Breast epithelium (tissue), 4 donors: Measurements from ENCODE around the gene CCDC81. TPM values are rescaled to one million over a fixed set of nuclear protein-coding genes. Genes with fewer than 3 reads are reported as not detected.
"Not testable (repeated sequence)": the region's sequence is repeated elsewhere in the genome, so short reads cannot be mapped to it uniquely, and the experiment has no call there.

Experiments used
- DNase-seq, 2 donors: peaks; one replicate each; pipeline ENCODE4 v3.0.0-alpha.2; 2019; ENCODE audit warnings: low spot score in 2 of 2
- H3K27ac ChIP-seq, 2 donors: fragments of 200-600 bp; sonication (generic) in 1 of 2; one replicate each; pipeline ENCODE4 v1.5.1; 2016 to 2019; ENCODE audit warnings: mild to moderate bottlenecking in 1 of 2
- H3K27me3 ChIP-seq, 2 donors: fragments of 200-600 bp; sonication (generic) in 1 of 2; one replicate each; pipeline versions ENCODE4 v1.5.1 to v1.6.0; 2017 to 2019; ENCODE audit warnings: control low read depth in 1 of 2, mild to moderate bottlenecking in 1 of 2
- H3K36me3 ChIP-seq: fragments of 200-600 bp; one replicate; pipeline ENCODE4 v1.5.1; 2019
- H3K4me1 ChIP-seq, 2 donors: fragments of 200-600 bp; sonication (generic); one replicate each; pipeline ENCODE4 v1.5.1; 2016 to 2019; ENCODE audit warnings: control low read depth in 1 of 2
- H3K4me3 ChIP-seq, 3 donors: fragments of 200-600 bp; sonication (generic); 1 replicate in 2 of 3; 2 replicates in 1 of 3; pipeline ENCODE4 v1.5.1; 2016 to 2019; ENCODE audit warnings: mild to moderate bottlenecking in 3 of 3, moderate library complexity in 2 of 3
- H3K9me3 ChIP-seq, 2 donors: fragments of 200-600 bp; sonication (generic) in 1 of 2; one replicate each; pipeline ENCODE4 v1.5.1; 2016 to 2019; ENCODE audit warnings: control low read depth in 1 of 2
- CTCF ChIP-seq, 3 donors: fragments of 450-650 bp; IDR thresholded peaks; one replicate each; pipeline ENCODE4 v1.5.1; 2016 to 2017; ENCODE audit warnings: antibody characterized with exemption in 3 of 3, mild to moderate bottlenecking in 3 of 3, moderate library complexity in 3 of 3
- POLR2A ChIP-seq: fragments of 450-650 bp; IDR thresholded peaks from one replicate; pipeline ENCODE4 v1.6.1; 2016; ENCODE audit warnings: antibody characterized with exemption, mild to moderate bottlenecking, moderate library complexity
- POLR2AphosphoS5 ChIP-seq, 3 donors: sonication (generic); formaldehyde crosslinking; IDR thresholded peaks; one replicate each; pipeline ENCODE4 v1.6.1; 2017; ENCODE audit warnings: antibody characterized with exemption in 3 of 3
- intact Hi-C: fragments of 100-400 bp; cut with DNase I; formaldehyde crosslinking; loops from one replicate; pipeline ENCODE4 v1.15.1; 2023; ENCODE audit warnings: low total_unique reads
- total RNA-seq, 3 donors: library from RNA; depleted of rRNA; stranded (reverse); fragments of >200 nt; gene quantifications; one replicate each; pipeline ENCODE4 v1.1.0, GENCODE V29; 2016

The CCDC81 gene
- total RNA-seq, 3 donors from 2014 or later = 0.96 to 1.3 (median 1.2) TPM

GRCh38 chr11:86414032-86414431 lies 39.3 kb downstream of the CCDC81 start:
- H3K27ac ChIP-seq = no peak overlapping the region
- intact Hi-C loops = no loop called here
- no peaks in the 10 kb centered on the region for H3K27me3 ChIP-seq
- no peak for DNase-seq
- no peak overlapping the region for H3K4me3 ChIP-seq
- H3K36me3 ChIP-seq = no peaks in the 10 kb centered on the region
- TF ChIP-seq POLR2AphosphoS5 (IDR thresholded peaks at IDR 0.05) = no peak
- no peak for TF ChIP-seq CTCF (IDR thresholded peaks at IDR 0.05)
- TF ChIP-seq POLR2A = no peak
- no peaks in the 10 kb centered on the region for H3K9me3 ChIP-seq
- H3K4me1 ChIP-seq = no peaks in the 10 kb centered on the region

GRCh38 chr11:86415026-86415425 lies 40.3 kb downstream of the CCDC81 start:
- no peaks in the 10 kb centered on the region for H3K4me1 ChIP-seq
- intact Hi-C loops = no loop called here

GRCh38 chr11:86416494-86416893 lies 41.8 kb downstream of the CCDC81 start:
- intact Hi-C loops = no loop called here
- no peak for TF ChIP-seq CTCF (IDR thresholded peaks at IDR 0.05)
- no peaks in the 10 kb centered on the region for H3K36me3 ChIP-seq
- no peaks in the 10 kb centered on the region for H3K27me3 ChIP-seq
- DNase-seq = no peak
- H3K9me3 ChIP-seq = no peaks in the 10 kb centered on the region
- no peak overlapping the region for H3K4me3 ChIP-seq
- no peaks in the 10 kb centered on the region for H3K4me1 ChIP-seq
- H3K27ac ChIP-seq = no peak overlapping the region

More at GRCh38 chr11:86415026-86415425, 40.3 kb downstream of the CCDC81 start:
- no peak overlapping the region for H3K27ac ChIP-seq
- H3K9me3 ChIP-seq = no peaks in the 10 kb centered on the region
- H3K36me3 ChIP-seq = no peaks in the 10 kb centered on the region
- H3K27me3 ChIP-seq = no peaks in the 10 kb centered on the region
- H3K4me3 ChIP-seq = no peak overlapping the region
- DNase-seq = no peak
- no peak for TF ChIP-seq CTCF (IDR thresholded peaks at IDR 0.05)
- no peak for TF ChIP-seq POLR2AphosphoS5 (IDR thresholded peaks at IDR 0.05)
- no peak for TF ChIP-seq POLR2A

- H3K27me3 ChIP-seq, H3K4me1 ChIP-seq, H3K27ac ChIP-seq, intact Hi-C loops, DNase-seq, H3K36me3 ChIP-seq, H3K9me3 ChIP-seq, H3K4me3 ChIP-seq: not testable (repeated sequence)
Observed at GRCh38 chr11:86416951-86417350, 42.3 kb downstream of the CCDC81 start.

- intact Hi-C loops = no loop called here
- Histone ChIP-seq H3K27ac (no peak overlapping the region), H3K4me1 (no peaks in the 10 kb centered on the region), H3K36me3 (no peaks in the 10 kb centered on the region), H3K9me3 (no peaks in the 10 kb centered on the region), H3K4me3 (no peak overlapping the region), H3K27me3 (no peaks in the 10 kb centered on the region)
- no peak for DNase-seq
- no peak for TF ChIP-seq POLR2AphosphoS5 (IDR thresholded peaks at IDR 0.05)
- no peak for TF ChIP-seq CTCF (IDR thresholded peaks at IDR 0.05)
- TF ChIP-seq POLR2A = no peak
Observed at GRCh38 chr11:86418106-86418505, 43.4 kb downstream of the CCDC81 start.

- DNase-seq = no peak
- no peaks in the 10 kb centered on the region for H3K9me3 ChIP-seq
- intact Hi-C loops = no loop called here
- no peaks in the 10 kb centered on the region for H3K36me3 ChIP-seq
- TF ChIP-seq POLR2AphosphoS5 (IDR thresholded peaks at IDR 0.05) (no peak), POLR2A (no peak), CTCF (IDR thresholded peaks at IDR 0.05) (no peak)
- H3K27me3 ChIP-seq = no peaks in the 10 kb centered on the region
- H3K27ac ChIP-seq = no peak overlapping the region
- no peaks in the 10 kb centered on the region for H3K4me1 ChIP-seq
- no peak overlapping the region for H3K4me3 ChIP-seq
Observed at GRCh38 chr11:86418513-86418912, 43.8 kb downstream of the CCDC81 start.
